KMS-11 (cell line): Measurements from ENCODE around the gene NOL7.

Experiments used
- H2AFZ ChIP-seq: fragments of 200-600 bp; sonication (generic); 2 replicates; pipeline ENCODE4 v1.6.1; 2016; ENCODE audit warnings: antibody characterized with exemption, mixed run types, low read depth
- H3K27ac ChIP-seq: fragments of 200-600 bp; sonication (generic); 2 replicates; pipeline ENCODE4 v1.6.1; 2016; ENCODE audit warnings: mild to moderate bottlenecking, mixed run types
- H3K27me3 ChIP-seq: fragments of 200-600 bp; sonication (generic); 2 replicates; pipeline ENCODE4 v1.6.1; 2017; ENCODE audit warnings: mild to moderate bottlenecking, low read depth, mixed run types, moderate library complexity; ENCODE audit not compliant: insufficient read depth
- H3K36me3 ChIP-seq: fragments of 200-600 bp; sonication (generic); 2 replicates; pipeline ENCODE4 v1.6.1; 2017; ENCODE audit warnings: mild to moderate bottlenecking, mixed run types; ENCODE audit not compliant: insufficient read depth
- H3K4me1 ChIP-seq: fragments of 200-600 bp; sonication (generic); 2 replicates; pipeline ENCODE4 v1.6.1; 2016; ENCODE audit warnings: mild to moderate bottlenecking, low read depth, mixed run types; ENCODE audit not compliant: poor library complexity, severe bottlenecking
- H3K4me2 ChIP-seq: fragments of 200-600 bp; sonication (generic); 2 replicates; pipeline ENCODE4 v1.7.0; 2016; ENCODE audit warnings: mild to moderate bottlenecking, mixed run types
- H3K4me3 ChIP-seq: fragments of 200-600 bp; sonication (generic); IDR thresholded peaks from 2 replicates; pipeline ENCODE4 v1.6.1; 2017; ENCODE audit warnings: low read depth, low read length, mixed read lengths; ENCODE audit not compliant: insufficient read depth
- H3K79me2 ChIP-seq: fragments of 200-600 bp; sonication (generic); 2 replicates; pipeline ENCODE4 v1.6.1; 2016; ENCODE audit warnings: low read depth, mixed run types; ENCODE audit not compliant: insufficient read depth
- H3K9ac ChIP-seq: fragments of 200-600 bp; sonication (generic); 2 replicates; pipeline ENCODE4 v1.6.1; 2016; ENCODE audit warnings: mild to moderate bottlenecking, mixed run types
- H4K20me1 ChIP-seq: fragments of 200-600 bp; sonication (generic); 2 replicates; pipeline ENCODE4 v1.6.1; 2016; ENCODE audit warnings: mild to moderate bottlenecking, mixed run types; ENCODE audit not compliant: insufficient read depth
- CTCF ChIP-seq: fragments of 200-600 bp; sonication (generic); conservative IDR thresholded peaks from 2 replicates; pipeline ENCODE4 v1.6.1; 2017; ENCODE audit warnings: low read depth, mild to moderate bottlenecking, antibody characterized with exemption, low read length, moderate library complexity, mixed read lengths

Gene NOL7

GRCh38 chr6:13590574-13591153, 24.5 kb upstream of the NOL7 start:
- H4K20me1 ChIP-seq = no peaks in the 10 kb centered on the region
- no peak for TF ChIP-seq CTCF
- no peaks in the 10 kb centered on the region for H3K36me3 ChIP-seq
- H3K9ac ChIP-seq = no peak overlapping the region
- no peaks in the 10 kb centered on the region for H3K4me1 ChIP-seq
- no peak overlapping the region for H2AFZ ChIP-seq
- H3K27ac ChIP-seq = no peak overlapping the region
- no peak overlapping the region for H3K4me2 ChIP-seq
- H3K79me2 ChIP-seq = no peaks in the 10 kb centered on the region
- H3K27me3 ChIP-seq = no peaks in the 10 kb centered on the region
- H3K4me3 ChIP-seq = no peak overlapping the region

DNA sequence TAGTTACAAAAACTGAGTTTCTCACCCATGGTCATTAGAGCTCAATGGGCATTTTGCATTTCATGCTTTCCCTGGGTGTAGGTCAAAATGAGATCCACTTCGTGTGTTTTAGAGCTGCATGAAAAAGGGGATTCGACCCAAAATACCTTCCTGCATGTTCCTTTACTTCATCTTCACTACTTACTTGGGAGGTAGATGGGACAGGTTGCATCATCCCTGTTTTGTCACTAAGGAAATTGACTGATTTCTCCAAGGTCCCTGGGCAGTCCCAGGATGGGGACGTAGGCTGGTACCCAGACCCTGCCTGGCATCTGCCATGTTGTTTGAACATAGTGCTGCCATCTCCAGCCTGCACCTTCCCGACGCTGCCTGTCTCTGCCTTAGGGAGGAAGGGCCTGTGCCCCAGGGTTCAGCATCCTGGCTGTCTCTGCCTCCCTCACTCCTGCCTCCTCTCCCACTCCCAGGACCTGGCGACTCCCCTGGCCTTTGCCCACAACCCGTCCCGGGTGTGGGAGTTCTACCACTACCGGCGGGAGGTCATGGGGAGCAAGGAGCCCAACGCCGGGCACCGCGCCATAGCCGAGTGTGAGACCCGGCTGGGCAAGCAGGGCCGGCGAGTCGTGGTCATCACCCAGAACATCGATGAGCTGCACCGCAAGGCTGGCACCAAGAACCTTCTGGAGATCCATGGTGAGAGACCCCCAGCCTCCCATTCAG, 23.8 kb upstream of the NOL7 start:
- TF ChIP-seq CTCF = no peak
- Histone ChIP-seq H3K36me3 (no peaks in the 10 kb centered on the region), H3K4me1 (no peaks in the 10 kb centered on the region), H3K4me2 (no peak overlapping the region), H3K9ac (no peak overlapping the region), H3K27me3 (no peaks in the 10 kb centered on the region), H2AFZ (no peak overlapping the region), H3K79me2 (no peaks in the 10 kb centered on the region), H4K20me1 (no peaks in the 10 kb centered on the region), H3K27ac (no peak overlapping the region), H3K4me3 (no peak overlapping the region)

DNA sequence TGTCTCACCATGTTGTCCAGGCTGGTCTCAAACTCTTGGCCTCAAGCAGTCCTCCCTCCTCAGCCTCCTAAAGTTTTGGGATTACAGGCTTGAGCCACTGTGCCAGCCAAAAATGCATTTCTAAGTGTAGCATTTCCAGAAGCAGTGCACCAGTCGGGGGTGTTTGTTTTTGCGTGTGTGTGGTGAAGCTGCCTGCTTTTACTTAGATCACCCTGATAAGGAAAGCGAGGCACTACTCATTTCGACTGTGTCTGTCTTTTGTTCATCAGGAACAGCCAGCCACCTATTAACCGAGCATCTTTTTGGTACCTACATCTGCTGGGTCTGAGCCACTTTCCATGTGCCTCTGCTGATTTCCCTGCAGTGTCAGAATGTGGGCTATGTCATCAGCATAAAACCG, 22.0 kb upstream of the NOL7 start:
- Histone ChIP-seq H3K4me3 (no peak overlapping the region), H3K27ac (no peak overlapping the region), H3K4me1 (no peaks in the 10 kb centered on the region), H3K79me2 (no peaks in the 10 kb centered on the region), H3K27me3 (no peaks in the 10 kb centered on the region), H3K9ac (no peak overlapping the region), H4K20me1 (no peaks in the 10 kb centered on the region), H3K4me2 (no peak overlapping the region), H3K36me3 (no peaks in the 10 kb centered on the region), H2AFZ (no peak overlapping the region)
- no peak for TF ChIP-seq CTCF

DNA sequence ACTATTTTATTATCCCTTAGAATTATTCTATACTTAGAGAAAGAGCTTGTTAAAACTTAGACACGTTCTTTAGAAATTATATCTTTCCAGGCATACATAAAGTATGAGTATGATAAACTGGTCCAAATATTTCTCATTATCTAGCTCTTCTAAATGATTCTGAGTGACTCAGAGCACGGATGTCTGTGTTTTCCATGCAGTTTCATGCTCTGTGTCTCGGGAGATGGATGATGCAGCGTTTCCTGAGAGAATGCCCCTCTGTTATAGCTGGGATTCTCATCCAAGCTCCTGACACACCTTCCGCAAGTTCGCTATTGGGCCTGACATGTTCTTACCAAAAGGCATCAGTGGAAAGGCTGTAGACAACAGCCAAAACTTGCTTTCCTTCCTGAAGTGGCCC, 21.4 kb upstream of the NOL7 start:
- Histone ChIP-seq H3K4me2 (no peak overlapping the region), H3K27me3 (no peaks in the 10 kb centered on the region), H3K79me2 (no peaks in the 10 kb centered on the region), H3K36me3 (no peaks in the 10 kb centered on the region), H2AFZ (no peak overlapping the region), H4K20me1 (no peaks in the 10 kb centered on the region), H3K27ac (no peak overlapping the region), H3K4me1 (no peaks in the 10 kb centered on the region), H3K4me3 (no peak overlapping the region), H3K9ac (no peak overlapping the region)
- TF ChIP-seq CTCF = no peak
